Peyer's patch (tissue), 4 donors: ENCODE results near the gene KLHL7. TPM values are rescaled to one million over a fixed set of nuclear protein-coding genes. Genes with fewer than 3 reads are reported as not detected.
"Not testable (repeated sequence)": the region's sequence is repeated elsewhere in the genome, so short reads cannot be mapped to it uniquely, and the experiment has no call there.

Experiments
- DNase-seq, 3 donors: peaks; one replicate each; pipeline ENCODE4 v3.0.0-alpha.2; 2017 to 2019
- H3K27ac ChIP-seq, 4 donors: fragments of 200-600 bp; sonication (generic); one replicate each; pipeline ENCODE4 v1.5.1; 2016 to 2019
- H3K27me3 ChIP-seq, 2 donors: fragments of 200-600 bp; sonication (generic); one replicate each; pipeline ENCODE4 v1.5.1; 2019
- H3K36me3 ChIP-seq, 3 donors: fragments of 200-600 bp; sonication (generic); one replicate each; pipeline ENCODE4 v1.5.1; 2016 to 2019
- H3K4me1 ChIP-seq, 4 donors: fragments of 200-600 bp; sonication (generic); one replicate each; pipeline ENCODE4 v1.5.1; 2016 to 2019
- H3K4me3 ChIP-seq, 4 donors: fragments of 200-600 bp; sonication (generic); 1 replicate in 3 of 4; 2 replicates in 1 of 4; pipeline ENCODE4 v1.5.1; 2016 to 2019; ENCODE audit warnings: mild to moderate bottlenecking in 1 of 4
- H3K9me3 ChIP-seq, 4 donors: fragments of 200-600 bp; sonication (generic); one replicate each; pipeline ENCODE4 v1.5.1; 2016 to 2019; ENCODE audit warnings: mild to moderate bottlenecking in 1 of 4
- POLR2A ChIP-seq, 2 donors: fragments of 450-650 bp; IDR thresholded peaks; one replicate each; pipeline ENCODE4 v1.5.1; 2017; ENCODE audit warnings: antibody characterized with exemption in 2 of 2, mild to moderate bottlenecking in 2 of 2, moderate library complexity in 2 of 2
- total RNA-seq, 4 donors: library from RNA; depleted of rRNA; stranded (reverse); fragments of >200 nt; gene quantifications; one replicate each; pipeline ENCODE4 v1.1.0, GENCODE V29; 2016
- TF ChIP-seq, protein P1 (sequence below), 6 experiments: fragments of 450-650 bp in 4 of 6; fragments of 200-600 bp in 2 of 6; sonication (generic) in 1 of 6; IDR thresholded peaks; one replicate each; pipeline ENCODE4 v1.5.1; 2017 to 2019; ENCODE audit warnings: antibody characterized with exemption in 6 of 6, mild to moderate bottlenecking in 3 of 6, moderate library complexity in 1 of 6

The KLHL7 gene
- total RNA-seq, 4 donors from 2014 or later = 16.7 to 53.6 (median 23.1) TPM

GRCh38 chr7:23214938-23215337 lies 109.4 kb downstream of the KLHL7 start:
- no peak for DNase-seq
- Histone ChIP-seq H3K4me3 (no peak overlapping the region), H3K27me3 (no peaks in the 10 kb centered on the region), H3K4me1 (no peaks in the 10 kb centered on the region), H3K27ac (no peak overlapping the region), H3K36me3 (no peaks in the 10 kb centered on the region), H3K9me3 (no peaks in the 10 kb centered on the region)
- TF ChIP-seq POLR2A (IDR thresholded peaks at IDR 0.05) = no peak
- TF ChIP-seq, protein P1, sequence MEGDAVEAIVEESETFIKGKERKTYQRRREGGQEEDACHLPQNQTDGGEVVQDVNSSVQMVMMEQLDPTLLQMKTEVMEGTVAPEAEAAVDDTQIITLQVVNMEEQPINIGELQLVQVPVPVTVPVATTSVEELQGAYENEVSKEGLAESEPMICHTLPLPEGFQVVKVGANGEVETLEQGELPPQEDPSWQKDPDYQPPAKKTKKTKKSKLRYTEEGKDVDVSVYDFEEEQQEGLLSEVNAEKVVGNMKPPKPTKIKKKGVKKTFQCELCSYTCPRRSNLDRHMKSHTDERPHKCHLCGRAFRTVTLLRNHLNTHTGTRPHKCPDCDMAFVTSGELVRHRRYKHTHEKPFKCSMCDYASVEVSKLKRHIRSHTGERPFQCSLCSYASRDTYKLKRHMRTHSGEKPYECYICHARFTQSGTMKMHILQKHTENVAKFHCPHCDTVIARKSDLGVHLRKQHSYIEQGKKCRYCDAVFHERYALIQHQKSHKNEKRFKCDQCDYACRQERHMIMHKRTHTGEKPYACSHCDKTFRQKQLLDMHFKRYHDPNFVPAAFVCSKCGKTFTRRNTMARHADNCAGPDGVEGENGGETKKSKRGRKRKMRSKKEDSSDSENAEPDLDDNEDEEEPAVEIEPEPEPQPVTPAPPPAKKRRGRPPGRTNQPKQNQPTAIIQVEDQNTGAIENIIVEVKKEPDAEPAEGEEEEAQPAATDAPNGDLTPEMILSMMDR (IDR thresholded peaks at IDR 0.05) = no peak

- H3K36me3 ChIP-seq = no peaks in the 10 kb centered on the region
- DNase-seq = peak in 1 of 3 donors; percentile 63
- no peaks in the 10 kb centered on the region for H3K9me3 ChIP-seq
These were observed 110.4 kb downstream of the KLHL7 start for GRCh38 chr7:23216021-23216420.

DNA sequence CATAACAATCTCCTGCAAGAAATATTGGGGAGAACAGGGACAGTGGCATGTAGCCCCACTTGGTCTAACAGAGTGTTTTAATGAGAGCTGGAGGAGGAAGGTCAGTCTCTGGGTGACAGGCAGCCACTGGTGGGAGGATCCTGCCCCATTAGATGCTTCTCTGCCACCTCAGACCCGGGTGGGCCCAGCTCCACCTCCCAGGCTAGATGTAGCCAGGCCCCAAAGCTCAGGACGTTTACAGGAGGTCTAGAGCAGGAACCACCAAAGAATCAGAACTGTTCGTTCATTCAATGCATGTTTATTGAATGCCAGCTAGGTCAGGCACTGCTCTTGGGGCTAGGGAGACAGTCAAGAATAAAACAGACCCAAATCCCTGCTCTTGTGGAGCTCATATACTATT lies 112.6 kb downstream of the KLHL7 start:
- Histone ChIP-seq H3K27ac (no peak overlapping the region), H3K9me3 (no peaks in the 10 kb centered on the region), H3K36me3 (no peaks in the 10 kb centered on the region), H3K27me3 (no peaks in the 10 kb centered on the region), H3K4me3 (no peak overlapping the region), H3K4me1 (no peaks in the 10 kb centered on the region)
- no peak for TF ChIP-seq POLR2A (IDR thresholded peaks at IDR 0.05)
- TF ChIP-seq, protein P1 (IDR thresholded peaks at IDR 0.05) = no peak
- no peak for DNase-seq

More at GRCh38 chr7:23216021-23216420, 110.4 kb downstream of the KLHL7 start:
- TF ChIP-seq, protein P1 (IDR thresholded peaks at IDR 0.05) = no peak
- no peak for TF ChIP-seq POLR2A (IDR thresholded peaks at IDR 0.05)
- no peaks in the 10 kb centered on the region for H3K4me1 ChIP-seq
- no peaks in the 10 kb centered on the region for H3K27me3 ChIP-seq
- H3K4me3 ChIP-seq = no peak overlapping the region
- H3K27ac ChIP-seq = no peak overlapping the region

DNA sequence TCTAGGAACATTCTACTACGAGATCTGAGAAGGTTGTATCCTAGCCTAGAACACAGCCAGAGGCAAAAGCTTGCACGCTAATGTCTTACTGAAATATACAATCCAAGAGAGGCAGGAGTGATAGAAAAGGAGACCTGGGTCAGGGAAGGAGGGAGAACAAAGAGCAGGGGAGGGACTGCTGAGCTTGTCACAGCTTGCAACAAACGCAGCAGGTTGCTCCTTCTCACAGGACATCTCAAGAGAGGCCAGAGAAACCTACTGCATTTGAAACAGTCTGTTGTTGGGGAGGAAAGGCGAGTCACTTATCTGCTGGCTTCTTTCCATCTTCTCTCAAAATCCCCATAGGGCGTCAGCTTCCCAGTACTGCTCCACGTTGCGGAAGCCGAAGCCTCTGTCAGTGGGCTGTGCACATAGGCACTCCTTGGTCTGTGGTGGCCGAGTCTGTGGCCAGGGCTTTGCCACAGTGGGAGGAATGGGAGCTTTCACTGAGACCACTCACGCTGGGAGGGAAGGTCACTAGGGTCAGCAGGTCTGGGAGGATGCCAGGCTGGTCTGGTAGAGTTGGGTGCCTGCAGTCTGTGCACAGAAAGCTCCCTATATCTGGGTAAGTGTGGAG lies 115.2 kb downstream of the KLHL7 start:
- H3K4me1 ChIP-seq = no peaks in the 10 kb centered on the region
- TF ChIP-seq, protein P1 (IDR thresholded peaks at IDR 0.05) = no peak
- TF ChIP-seq POLR2A (IDR thresholded peaks at IDR 0.05) = no peak
- no peaks in the 10 kb centered on the region for H3K27me3 ChIP-seq
- H3K36me3 ChIP-seq = no peaks in the 10 kb centered on the region
- H3K9me3 ChIP-seq = no peaks in the 10 kb centered on the region
- no peak overlapping the region for H3K4me3 ChIP-seq
- no peak overlapping the region for H3K27ac ChIP-seq
- no peak for DNase-seq

DNA sequence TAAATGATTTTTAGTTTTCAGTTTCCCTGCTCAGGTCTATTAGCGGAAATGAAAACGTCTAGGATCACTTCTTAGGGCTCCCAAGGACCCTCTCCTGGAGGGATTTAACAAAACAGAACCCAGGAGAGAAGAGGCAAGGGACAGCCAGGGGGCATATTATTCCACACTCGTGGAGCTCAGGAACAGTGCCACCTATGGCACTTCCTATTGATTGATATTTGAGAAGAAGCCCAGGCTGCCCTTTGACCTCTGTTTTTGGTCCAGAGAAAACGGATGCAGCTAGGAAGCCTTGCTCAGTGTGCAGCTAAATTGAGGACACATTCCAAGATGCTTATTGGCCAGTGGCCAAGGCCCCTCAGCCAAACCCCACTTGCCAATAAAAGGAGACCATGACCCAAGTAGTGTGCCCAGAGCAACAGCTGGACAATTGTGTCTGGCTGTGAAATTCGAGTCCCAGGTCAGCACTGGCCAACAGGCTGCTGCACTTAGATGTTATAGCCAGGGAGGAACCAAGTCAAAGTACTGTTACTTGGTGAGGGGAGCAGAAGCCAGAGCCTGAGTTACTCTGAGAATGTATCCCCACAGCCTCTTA lies 117.0 kb downstream of the KLHL7 start:
- Histone ChIP-seq H3K9me3 (no peaks in the 10 kb centered on the region), H3K4me1 (no peaks in the 10 kb centered on the region), H3K27ac (no peak overlapping the region), H3K27me3 (no peaks in the 10 kb centered on the region), H3K4me3 (no peak overlapping the region), H3K36me3 (no peaks in the 10 kb centered on the region)
- no peak for DNase-seq
- no peak for TF ChIP-seq POLR2A (IDR thresholded peaks at IDR 0.05)
- TF ChIP-seq, protein P1 (IDR thresholded peaks at IDR 0.05) = no peak

DNA sequence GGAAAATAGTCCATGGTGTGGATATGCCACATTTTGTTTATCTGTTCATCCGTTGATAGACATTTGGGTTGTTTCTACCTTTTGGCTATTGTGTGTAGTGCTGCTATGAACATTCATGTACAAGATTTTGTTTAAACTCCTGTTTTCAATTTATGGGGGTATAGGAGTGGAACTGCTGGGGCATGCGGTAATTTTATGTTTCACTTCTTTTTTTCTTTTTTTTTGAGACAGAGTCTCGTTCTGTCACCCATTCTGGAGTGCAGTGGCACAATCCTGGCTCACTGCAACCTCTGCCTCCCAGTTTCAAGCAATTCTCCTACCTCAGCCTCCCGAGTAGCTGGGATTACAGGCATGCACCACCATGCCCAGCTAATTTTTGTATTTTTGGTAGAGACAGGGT lies 118.8 kb downstream of the KLHL7 start:
- DNase-seq, H3K4me3 ChIP-seq: not testable (repeated sequence)

More for the DNA sequence above, 118.8 kb downstream of the KLHL7 start:
- not testable (repeated sequence) for H3K27me3 ChIP-seq, H3K4me1 ChIP-seq, H3K27ac ChIP-seq, H3K36me3 ChIP-seq, H3K9me3 ChIP-seq
